CD4-positive, alpha-beta T cell (primary cell): Measurements from ENCODE around the gene SPACA9. TPM values are rescaled to one million over a fixed set of nuclear protein-coding genes. Genes with fewer than 3 reads are reported as not detected.

Experiments used
- ATAC-seq: fragments of 200-7000 bp; cut with Tn5 transposase; one replicate; pipeline ENCODE4 v1.10.0; 2022; ENCODE audit warnings: mild to moderate bottlenecking; ENCODE audit not compliant: poor library complexity
- CTCF ChIA-PET: fragments of 350-600 bp; sonication (Branson Sonifier 250); formaldehyde crosslinking; loops from one replicate; lab custom pipeline; 2021; ENCODE audit warnings: antibody characterized with exemption, inconsistent platforms; lab: Charles Lee
- POLR2A ChIA-PET: fragments of 350-600 bp; sonication (Branson Sonifier 250); formaldehyde crosslinking; loops from one replicate; lab custom pipeline; 2021; ENCODE audit warnings: antibody characterized with exemption, inconsistent platforms; lab: Charles Lee
- DNase-seq, 14 experiments: peaks; one replicate each; pipeline ENCODE4 v3.0.0-alpha.2; 2013 to 2020; ENCODE audit warnings: mixed read lengths in 2 of 14
- H3K27ac ChIP-seq, 2 donors: one replicate each; pipeline versions ENCODE4 v1.5.1 to v1.7.0; 2013; ENCODE audit warnings: low read length in 2 of 2, low read depth in 1 of 2, mild to moderate bottlenecking in 1 of 2
- H3K27me3 ChIP-seq, 2 experiments: 1 replicate in 1 of 2; 2 replicates in 1 of 2; pipeline versions ENCODE4 v1.6.1 to v1.7.0; 2013; ENCODE audit warnings: low read length in 2 of 2, control low read depth in 1 of 2, mild to moderate bottlenecking in 1 of 2, moderate library complexity in 1 of 2; ENCODE audit not compliant: insufficient read depth in 2 of 2, control insufficient read depth in 1 of 2
- H3K36me3 ChIP-seq: one replicate; pipeline ENCODE4 v1.6.1; 2013; ENCODE audit warnings: low read length, control low read depth; ENCODE audit not compliant: insufficient read depth
- H3K4me1 ChIP-seq: one replicate; pipeline ENCODE4 v1.6.1; 2013; ENCODE audit warnings: low read length, control low read depth; ENCODE audit not compliant: insufficient read depth
- H3K4me3 ChIP-seq: one replicate; pipeline ENCODE4 v1.5.1; 2013; ENCODE audit warnings: mild to moderate bottlenecking, low read length, moderate library complexity
- H3K9me3 ChIP-seq, 2 experiments: 1 replicate in 1 of 2; 2 replicates in 1 of 2; pipeline versions ENCODE4 v1.6.1 to v1.7.0; 2013; ENCODE audit warnings: low read length in 2 of 2, mild to moderate bottlenecking in 2 of 2, control low read depth in 1 of 2, moderate library complexity in 1 of 2; ENCODE audit not compliant: control insufficient read depth in 1 of 2, insufficient read depth in 1 of 2
- H3K27ac Mint-ChIP-seq: one replicate; pipeline ENCODE4 v1.8.0; 2020; ENCODE audit warnings: mixed read lengths
- H3K27me3 Mint-ChIP-seq: one replicate; pipeline ENCODE4 v1.8.0; 2021; ENCODE audit warnings: mixed read lengths
- H3K36me3 Mint-ChIP-seq: one replicate; pipeline ENCODE4 v1.8.0; 2021; ENCODE audit warnings: low read depth, mixed read lengths
- H3K4me1 Mint-ChIP-seq: one replicate; pipeline ENCODE4 v1.8.0; 2021; ENCODE audit warnings: low read depth, mixed read lengths
- H3K4me3 Mint-ChIP-seq: one replicate; pipeline ENCODE4 v1.8.0; 2020; ENCODE audit warnings: mild to moderate bottlenecking, mixed read lengths
- H3K9me3 Mint-ChIP-seq: one replicate; pipeline ENCODE4 v1.8.0; 2020; ENCODE audit warnings: mixed read lengths
- CTCF ChIP-seq: fragments of 200-600 bp; IDR thresholded peaks from one replicate; pipeline ENCODE4 v1.8.0; 2022; ENCODE audit warnings: antibody characterized with exemption, mild to moderate bottlenecking
- intact Hi-C, 2 experiments: fragments of 100-400 bp; cut with DNase I in 1 of 2; cut with micrococcal nuclease in 1 of 2; formaldehyde crosslinking; loops; one replicate each; pipeline versions ENCODE4 v1.15.1 to v1.9.0; 2023 to 2025; cut with DNase I, micrococcal nuclease
- total RNA-seq, 174 experiments: library from RNA in 2 of 174; stranded (reverse) in 2 of 174; gene quantifications; one replicate each; pipeline ENCODE4 v1.2.3 and lab custom pipeline; 2021 to 2026

SPACA9 gene
- total RNA-seq, 2 experiments from 2014 or later = 0.52 to 0.92 TPM

DNA sequence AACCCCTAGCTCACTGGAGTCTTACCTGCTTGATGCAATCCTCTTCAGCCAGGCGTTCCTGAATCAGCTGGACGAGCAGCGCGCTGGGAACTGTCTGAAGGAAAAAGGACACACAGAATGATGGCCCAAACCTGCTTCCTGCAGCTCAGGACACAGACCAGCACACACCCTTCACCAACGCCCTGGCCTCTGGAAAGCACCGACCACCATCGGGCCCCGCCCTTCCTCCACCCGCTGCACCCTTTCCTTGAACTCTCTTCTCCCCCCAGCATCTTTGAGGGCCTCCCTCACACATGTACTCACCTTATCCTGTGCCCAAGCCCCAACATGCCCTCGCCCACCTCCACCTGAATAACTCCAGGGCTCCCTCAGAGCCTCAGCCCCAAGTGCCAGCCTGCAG lies 23.9 kb upstream of the SPACA9 start:
- Histone ChIP-seq H3K4me3 (no peak overlapping the region), H3K4me1 (peaks cover 7% of the 10 kb centered on the region), H3K9me3 (no peaks in the 10 kb centered on the region), H3K27me3 (peaks cover 0 to 2% of the 10 kb centered on the region in 2 experiments), H3K27ac (no peak overlapping the region), H3K36me3 (no peaks in the 10 kb centered on the region)
- ChIA-PET POLR2A (interaction anchor here (0.6 kb wide), 1 partner anchor 90 kb away, joined by 4 read pairs; no protein-coding TSS in a partner anchor), CTCF (no interaction called here)
- Mint-ChIP-seq H3K4me3 (no peak overlapping the region), H3K9me3 (no peaks in the 10 kb centered on the region), H3K4me1 (peaks cover 8% of the 10 kb centered on the region), H3K27me3 (no peaks in the 10 kb centered on the region), H3K27ac (no peak overlapping the region), H3K36me3 (no peaks in the 10 kb centered on the region)
- intact Hi-C loops = no loop called here
- TF ChIP-seq CTCF = no peak
- DNase-seq (no peak), ATAC-seq (no peak)

DNA sequence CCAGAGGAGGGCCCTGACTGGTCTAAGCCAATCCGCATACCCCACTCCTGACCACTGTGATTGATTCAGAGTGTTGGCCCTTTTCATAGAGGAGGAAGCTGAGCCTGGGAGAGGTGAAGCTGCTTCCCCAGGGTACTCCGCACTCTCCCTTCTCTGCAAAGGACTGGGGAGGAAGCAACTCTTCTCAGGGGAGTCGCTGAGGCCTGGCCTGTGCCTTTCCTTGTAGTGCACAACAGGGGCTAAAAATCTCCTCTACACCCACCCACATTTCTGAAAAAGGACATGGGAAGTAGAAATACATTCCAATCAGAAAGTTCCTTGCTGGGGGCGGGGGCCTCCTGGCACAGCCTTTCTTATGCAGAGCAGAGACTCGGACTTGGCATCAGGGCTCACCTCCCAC lies 22.8 kb upstream of the SPACA9 start:
- peaks cover 3% of the 10 kb centered on the region for H3K4me1 Mint-ChIP-seq

DNA sequence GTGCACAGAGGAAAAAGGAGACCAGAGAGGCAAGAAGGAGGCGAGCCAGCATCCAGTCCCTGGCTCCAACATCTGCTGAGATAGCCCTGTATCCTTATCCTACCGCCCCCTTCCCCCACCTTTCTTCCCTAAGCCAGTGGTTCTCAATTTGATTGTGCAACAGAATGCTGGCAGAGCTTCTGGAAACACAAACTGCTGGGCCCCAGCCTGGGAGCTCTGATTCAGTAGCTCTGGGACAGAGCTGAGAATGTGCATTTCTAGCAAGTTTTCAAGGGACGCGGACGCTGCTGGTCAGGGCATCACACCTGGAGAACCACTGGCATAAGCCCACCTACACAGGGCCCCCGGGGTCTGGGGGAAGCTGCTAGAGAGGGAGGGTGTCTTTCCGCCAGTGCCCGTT lies 21.7 kb upstream of the SPACA9 start:
- intact Hi-C loops = no loop called here
- ChIA-PET POLR2A (no interaction called here), CTCF (no interaction called here)

More for the DNA sequence above, 22.8 kb upstream of the SPACA9 start:
- no peaks in the 10 kb centered on the region for H3K9me3 ChIP-seq
- intact Hi-C loops = no loop called here
- H3K4me3 Mint-ChIP-seq = no peak overlapping the region
- ChIA-PET POLR2A (no interaction called here), CTCF (no interaction called here)
- no peaks in the 10 kb centered on the region for H3K36me3 Mint-ChIP-seq
- no peak overlapping the region for H3K4me3 ChIP-seq
- no peaks in the 10 kb centered on the region for H3K36me3 ChIP-seq
- peaks cover 6% of the 10 kb centered on the region for H3K4me1 ChIP-seq
- H3K27me3 ChIP-seq = peaks cover 0 to 2% of the 10 kb centered on the region in 2 experiments
- DNase-seq (no peak), ATAC-seq (no peak)
- no peaks in the 10 kb centered on the region for H3K9me3 Mint-ChIP-seq
- no peaks in the 10 kb centered on the region for H3K27me3 Mint-ChIP-seq
- no peak overlapping the region for H3K27ac Mint-ChIP-seq
- no peak overlapping the region for H3K27ac ChIP-seq
- no peak for TF ChIP-seq CTCF

More for the DNA sequence above, 21.7 kb upstream of the SPACA9 start:
- no peaks in the 10 kb centered on the region for H3K36me3 ChIP-seq
- DNase-seq (no peak), ATAC-seq (no peak)
- Mint-ChIP-seq H3K36me3 (no peaks in the 10 kb centered on the region), H3K4me1 (no peaks in the 10 kb centered on the region), H3K27me3 (no peaks in the 10 kb centered on the region), H3K27ac (no peak overlapping the region), H3K4me3 (no peak overlapping the region), H3K9me3 (no peaks in the 10 kb centered on the region)
- H3K27me3 ChIP-seq = peaks cover 0 to 2% of the 10 kb centered on the region in 2 experiments
- no peak overlapping the region for H3K27ac ChIP-seq
- no peaks in the 10 kb centered on the region for H3K9me3 ChIP-seq
- no peak overlapping the region for H3K4me3 ChIP-seq
- no peak for TF ChIP-seq CTCF
- H3K4me1 ChIP-seq = no peaks in the 10 kb centered on the region
